Measurements from ENCODE around the gene CAMK2G.
"Not testable (repeated sequence)": the region's sequence is repeated elsewhere in the genome, so short reads cannot be mapped to it uniquely, and the experiment has no call there.

CAMK2G gene

DNA sequence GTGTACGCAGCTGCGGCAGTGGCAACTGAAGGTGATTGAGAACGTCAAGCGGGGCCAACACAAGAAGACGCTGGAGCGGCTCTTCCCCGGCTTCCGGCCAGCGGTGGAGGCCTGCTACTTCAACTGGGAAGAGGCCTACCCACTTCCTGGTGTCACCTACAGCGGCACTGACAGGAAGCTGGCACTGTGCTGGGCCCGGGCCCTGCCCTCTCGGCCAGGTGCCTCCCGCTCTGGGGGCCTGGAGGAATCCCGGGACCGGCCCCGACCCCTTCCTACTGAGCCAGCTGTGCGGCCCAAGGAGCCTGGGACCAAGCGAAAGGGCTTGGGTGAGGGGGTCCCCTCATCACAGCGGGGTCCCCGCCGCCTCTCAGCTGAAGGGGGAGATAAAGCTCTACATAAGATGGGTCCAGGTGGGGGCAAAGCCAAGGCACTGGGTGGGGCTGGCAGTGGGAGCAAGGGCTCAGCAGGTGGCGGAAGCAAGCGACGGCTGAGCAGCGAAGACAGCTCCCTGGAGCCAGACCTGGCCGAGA lies 82.4 kb downstream of the CAMK2G start:
- DNase-seq (ENCODE audit: low spot score): no peak

DNA sequence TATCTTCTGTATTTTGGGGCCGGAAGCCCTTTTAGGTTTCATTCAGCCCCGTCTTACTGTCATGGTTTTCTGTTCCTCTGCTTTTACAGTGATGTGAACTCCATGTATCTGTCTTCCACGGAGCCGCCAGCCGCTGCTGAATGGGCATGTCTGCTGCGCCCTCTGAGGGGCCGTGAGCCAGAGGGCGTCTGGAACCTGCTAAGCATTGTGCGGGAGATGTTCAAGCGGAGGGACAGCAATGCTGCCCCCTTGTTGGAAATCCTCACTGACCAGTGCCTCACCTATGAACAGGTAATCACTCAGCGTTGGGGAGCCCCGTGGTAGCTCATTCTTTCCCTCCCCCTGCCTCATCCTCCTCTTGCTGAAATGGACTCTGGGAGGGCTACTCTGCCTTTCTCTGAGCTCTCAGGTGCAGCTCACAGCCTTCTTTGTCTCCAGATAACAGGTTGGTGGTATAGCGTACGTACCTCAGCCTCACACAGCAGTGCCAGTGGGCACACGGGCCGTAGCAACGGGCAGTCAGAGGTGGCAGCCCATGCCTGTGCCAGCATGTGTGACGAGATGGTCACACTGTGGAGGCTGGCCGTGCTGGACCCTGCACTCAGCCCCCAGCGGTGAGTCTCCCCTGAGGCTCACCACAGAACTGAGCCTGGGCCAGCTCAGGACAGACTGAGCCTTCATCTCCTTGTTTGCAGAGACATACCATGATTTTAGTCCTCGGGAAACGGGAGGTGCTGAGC lies 83.3 kb downstream of the CAMK2G start:
- no peak for DNase-seq (ENCODE audit: low spot score)

DNA sequence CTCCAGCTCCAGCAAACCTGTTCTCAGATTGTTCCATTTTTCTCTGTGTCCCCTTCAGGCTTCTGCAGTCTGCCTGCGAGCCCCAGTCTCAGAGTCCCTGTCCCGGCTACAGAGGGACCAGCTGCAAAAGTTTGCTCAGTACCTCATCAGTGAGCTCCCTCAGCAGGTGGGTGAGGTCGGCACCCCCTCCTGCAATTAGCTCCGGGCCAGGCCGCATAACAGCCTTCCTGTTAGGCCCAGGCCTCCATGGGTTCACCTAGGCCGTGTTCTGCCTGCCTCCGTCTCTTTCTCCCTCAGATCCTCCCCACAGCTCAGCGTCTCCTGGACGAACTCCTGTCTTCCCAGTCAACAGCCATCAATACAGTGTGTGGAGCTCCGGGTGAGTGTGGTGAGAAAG lies 84.7 kb downstream of the CAMK2G start:
- no peak for DNase-seq (ENCODE audit: low spot score)

DNA sequence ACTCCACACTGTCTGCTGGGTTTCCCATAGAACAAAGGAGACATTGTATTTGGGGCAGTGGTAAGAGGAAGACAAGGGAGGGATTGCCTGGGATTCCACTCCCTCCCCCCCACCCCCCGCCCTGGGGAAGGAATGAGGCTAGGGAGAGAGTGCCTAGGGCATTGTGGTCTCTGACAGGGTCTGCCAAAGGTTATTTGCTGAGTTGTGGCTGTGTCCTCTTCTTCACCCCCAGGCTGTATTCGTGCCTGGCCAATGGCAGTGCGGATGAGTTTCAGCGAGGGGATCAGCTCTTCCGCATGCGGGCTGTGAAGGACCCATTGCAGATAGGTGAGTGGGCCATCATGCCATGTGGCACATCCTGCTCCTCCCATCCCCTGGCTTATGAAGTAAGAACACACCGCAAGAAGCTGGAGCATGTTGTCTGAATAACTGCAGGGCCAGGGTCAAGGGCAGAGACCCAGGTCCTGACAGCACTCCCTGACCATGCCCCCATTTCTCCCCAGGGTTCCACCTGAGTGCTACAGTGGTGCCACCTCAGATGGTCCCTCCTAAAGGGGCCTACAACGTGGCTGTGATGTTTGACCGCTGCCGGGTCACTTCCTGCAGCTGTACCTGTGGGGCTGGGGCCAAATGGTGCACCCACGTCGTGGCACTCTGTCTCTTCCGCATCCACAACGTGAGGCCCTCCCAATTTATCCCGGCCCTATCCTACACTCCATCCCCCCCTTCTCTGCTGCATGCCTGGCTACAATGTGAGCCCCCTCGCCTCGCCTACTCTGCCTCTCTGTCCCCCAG lies 85.3 kb downstream of the CAMK2G start:
- DNase-seq (ENCODE audit: low spot score): no peak

DNA sequence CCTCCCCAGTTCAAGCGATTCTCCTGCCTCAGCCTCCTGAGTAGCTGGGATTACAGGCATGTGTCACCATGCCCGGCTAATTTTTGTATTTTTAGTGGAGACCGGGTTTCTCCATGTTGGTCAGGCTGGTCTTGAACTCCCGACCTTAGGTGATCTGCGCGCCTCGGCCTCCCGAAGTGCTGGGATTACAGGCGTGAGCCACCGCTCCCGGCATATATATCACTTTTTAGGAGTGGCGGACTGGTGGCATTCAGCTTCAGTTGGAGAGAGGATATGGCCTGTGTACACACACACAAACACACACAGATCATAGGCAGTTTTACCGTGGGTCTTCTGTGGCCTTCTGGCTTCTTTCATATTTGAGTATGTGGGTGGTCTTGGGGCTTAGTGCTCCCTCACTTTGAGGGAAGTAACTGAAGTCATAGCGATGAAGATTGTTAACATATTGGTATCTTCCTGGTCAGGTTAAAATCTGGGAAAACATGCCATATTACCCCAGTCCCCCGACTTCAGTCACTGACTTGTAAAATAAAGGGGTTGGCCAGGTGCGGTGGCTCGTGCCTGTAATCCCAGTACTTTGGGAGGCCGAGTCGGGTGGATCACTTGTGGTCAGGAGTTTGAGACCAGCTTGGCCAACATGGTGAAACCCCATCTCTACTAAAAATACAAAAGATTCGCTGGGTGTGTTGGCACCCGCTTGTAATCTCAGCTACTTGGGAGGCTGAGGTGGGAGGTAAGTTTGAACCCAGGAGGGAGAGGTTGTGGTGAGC lies 87.1 kb downstream of the CAMK2G start:
- DNase-seq (ENCODE audit: low spot score): not testable (repeated sequence)

DNA sequence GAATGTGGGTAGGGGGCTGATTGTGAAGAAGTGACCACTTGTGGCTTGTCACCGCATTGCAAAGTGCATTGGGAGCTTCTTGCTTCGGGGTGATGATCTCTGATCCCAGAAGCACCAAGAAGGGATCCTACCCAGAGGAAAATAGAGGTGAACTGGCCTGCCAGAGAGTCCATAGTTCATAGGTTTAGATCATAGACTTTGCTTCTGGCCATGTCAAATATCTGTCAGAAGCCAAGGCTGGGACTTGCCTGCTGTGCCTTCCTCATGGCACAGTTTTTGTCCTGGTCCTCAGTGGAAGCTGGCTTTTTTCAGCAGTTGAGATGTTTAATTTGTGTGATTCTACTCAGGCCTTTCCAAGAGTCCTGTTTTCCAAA lies 87.9 kb downstream of the CAMK2G start:
- DNase-seq (ENCODE audit: low spot score): no peak

DNA sequence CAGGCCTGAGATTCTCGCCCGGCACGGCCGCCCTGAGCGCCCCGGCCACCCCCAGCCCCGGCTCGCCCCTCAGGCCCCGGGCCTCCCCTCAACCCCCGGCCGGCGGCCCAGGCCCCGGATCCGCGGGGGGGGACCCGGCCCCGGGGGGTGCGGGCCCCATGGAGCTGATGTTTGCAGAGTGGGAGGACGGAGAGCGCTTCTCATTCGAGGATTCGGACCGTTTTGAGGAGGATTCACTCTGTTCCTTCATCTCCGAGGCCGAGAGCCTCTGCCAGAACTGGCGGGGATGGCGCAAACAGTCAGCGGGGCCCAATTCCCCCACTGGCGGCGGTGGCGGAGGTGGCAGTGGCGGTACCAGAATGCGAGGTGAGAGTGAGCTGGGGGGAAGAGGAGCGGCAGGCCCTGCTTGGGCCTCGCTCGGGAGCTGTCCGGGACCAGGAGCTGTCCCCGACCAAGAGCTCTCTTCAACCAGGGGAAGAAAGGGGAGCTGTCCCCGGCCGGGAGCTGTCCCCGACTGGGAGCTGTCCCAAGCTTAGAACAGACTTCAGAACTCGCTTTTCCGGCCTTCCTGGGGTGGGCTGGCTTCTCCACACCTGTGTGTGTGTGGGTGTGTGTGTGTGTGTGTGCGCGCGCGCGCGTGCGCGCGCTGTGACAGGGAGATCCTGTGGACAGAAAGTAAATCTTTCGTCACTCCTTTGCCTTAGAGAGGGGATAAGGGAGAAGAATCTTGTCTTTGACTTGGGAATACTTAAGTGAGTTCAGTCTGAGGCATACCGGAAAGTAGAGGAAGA lies 88.4 kb downstream of the CAMK2G start:
- peak; percentile 41 for DNase-seq (ENCODE audit: low spot score)

DNA sequence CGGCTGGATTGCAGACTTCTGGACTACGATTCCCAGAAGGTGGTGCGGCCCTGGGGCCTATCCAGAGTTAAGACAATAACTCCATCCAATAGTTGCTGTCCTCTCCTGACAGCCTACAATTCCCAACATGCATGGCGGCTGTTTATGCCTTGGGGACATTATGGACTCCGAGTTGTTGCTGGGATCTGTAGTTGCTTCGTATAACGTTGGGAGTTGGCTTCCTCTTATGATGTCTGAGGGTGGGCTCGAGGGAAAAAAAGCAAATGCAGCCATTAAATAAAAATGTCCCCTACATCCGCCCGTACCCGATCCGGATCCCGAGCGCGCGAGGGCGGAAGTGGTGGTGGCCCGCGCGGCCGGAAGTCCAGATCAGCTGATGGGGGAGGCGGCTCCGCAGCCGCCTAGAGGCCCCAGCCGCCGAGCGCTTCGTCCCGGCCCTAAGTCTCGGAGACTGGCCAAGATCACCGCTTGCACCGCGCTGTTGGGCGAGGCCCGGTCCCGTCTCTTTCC lies 89.1 kb downstream of the CAMK2G start, which contains the start of gene ZSWIM8:
ZSWIM8 (plus strand) TSS at position 396 of the 510 bp plus-strand sequence. CDS start 273 bp downstream, outside the sequence.
- DNase-seq (ENCODE audit: low spot score): peak; percentile 89

DNA sequence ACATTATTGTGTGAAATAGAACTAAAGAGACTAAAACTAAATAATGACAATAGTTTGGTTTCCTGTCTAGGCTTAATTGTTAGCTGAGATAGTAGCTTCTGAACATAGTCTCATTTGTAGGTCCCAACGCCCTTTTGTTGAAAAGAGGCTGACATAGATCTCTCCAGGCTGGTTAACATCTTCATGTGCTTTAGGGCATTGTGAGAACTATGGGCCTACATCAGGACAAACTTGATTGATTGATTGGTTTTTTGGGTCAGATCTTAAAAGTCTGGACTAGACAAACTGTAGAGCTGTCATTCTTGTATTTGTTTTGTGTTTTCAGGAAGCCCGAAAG lies 91.6 kb downstream of the CAMK2G start:
- no peak for DNase-seq (ENCODE audit: low spot score)

DNA sequence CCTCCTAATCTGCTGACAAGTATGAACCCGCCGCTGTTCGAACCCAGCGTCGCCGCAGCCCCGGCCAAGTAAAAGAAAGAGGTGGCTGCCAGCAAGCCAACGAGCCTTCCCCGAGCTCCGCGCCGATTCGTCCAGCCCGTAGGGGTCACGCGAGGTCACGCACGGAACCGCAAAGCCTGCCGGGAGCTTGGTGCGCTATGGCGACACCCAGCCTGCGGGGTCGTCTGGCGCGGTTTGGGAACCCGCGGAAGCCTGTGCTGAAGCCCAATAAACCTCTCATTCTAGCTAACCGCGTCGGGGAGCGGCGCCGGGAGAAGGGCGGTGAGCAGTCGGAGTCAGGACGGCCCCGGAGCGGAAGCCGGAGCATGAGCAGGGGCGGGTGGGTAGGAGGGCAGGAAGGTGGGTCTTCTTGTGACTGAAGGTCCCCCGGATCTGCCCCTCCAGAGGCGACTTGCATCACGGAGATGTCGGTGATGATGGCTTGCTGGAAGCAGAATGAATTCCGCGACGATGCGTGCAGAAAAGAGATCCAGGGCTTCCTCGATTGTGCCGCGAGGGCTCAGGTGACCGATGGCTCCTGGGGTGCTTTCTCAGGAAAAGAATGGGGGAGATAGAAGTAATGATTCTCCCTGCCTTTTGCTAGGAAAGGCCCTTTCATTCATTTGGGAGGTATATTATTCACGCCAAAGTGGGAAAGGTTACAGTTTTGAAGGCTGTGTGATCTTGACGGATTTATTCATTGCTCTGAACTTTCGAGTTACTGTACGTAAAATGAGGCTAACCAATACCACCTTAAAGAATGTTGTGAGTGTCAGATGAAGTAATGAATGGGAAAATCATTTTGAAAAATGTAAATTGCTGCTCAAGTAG lies 92.2 kb downstream of the CAMK2G start, which contains the start of gene CHCHD1:
CHCHD1 (plus strand) TSS at position 170 of the 870 bp plus-strand sequence; CDS start at position 198, 28 bp downstream.
- peak; percentile 87 for DNase-seq (ENCODE audit: low spot score)

DNA sequence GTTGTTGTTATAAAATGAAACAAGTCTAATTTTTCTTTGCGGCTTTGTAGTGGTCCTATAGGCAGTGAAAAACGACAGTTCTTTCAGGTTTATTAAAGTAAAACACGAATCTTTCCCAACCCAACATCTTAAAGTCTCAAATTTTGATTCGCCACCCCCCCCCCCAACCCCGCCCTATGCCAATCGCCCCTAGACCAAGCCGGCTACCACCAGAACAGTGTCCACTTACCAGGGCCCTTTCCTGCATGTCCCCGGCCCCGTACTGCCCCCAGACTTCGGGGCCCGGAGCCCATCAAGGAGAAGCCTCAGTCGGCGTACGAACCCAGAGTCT lies 92.8 kb downstream of the CAMK2G start:
- DNase-seq (ENCODE audit: low spot score): no peak

DNA sequence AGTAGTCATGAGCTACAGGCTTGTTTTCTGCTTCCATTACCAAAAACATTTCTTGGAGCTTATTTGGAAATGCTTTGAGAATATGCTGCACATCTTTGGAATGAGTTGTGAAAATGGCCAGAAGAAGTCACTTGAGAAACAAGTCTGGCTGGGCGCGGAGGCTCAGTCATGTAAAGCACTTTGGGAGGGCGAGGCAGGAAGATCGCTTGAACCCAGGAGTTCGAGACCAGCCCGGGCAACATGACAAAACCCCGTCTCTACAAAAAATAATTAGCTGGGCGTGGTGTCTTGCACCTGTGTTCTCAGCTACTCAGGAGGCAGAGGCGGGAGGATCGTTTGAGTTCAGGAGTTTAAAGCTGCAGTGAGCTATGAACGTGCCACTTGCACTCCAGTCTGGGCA lies 93.4 kb downstream of the CAMK2G start:
- no peak for DNase-seq (ENCODE audit: low spot score)

DNA sequence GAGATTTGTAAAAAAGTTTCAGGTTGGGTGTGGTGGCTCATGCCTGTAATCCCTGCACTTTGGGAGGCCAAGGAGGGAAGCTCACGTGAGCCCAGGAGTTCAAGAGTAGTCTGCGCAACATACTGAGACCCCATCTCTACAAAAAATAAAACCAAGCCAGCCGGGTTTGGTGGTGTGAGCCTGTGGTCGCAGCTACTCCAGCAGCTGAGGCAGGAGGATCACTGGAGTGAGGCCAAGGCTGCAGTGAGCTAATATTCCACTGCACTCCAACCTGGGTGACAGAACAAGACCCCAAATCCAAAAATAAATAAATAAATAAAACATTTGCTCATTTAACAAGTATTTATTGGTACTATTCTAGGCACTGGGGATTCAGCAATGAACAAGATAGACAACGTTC lies 94.1 kb downstream of the CAMK2G start:
- DNase-seq (ENCODE audit: low spot score): no peak

DNA sequence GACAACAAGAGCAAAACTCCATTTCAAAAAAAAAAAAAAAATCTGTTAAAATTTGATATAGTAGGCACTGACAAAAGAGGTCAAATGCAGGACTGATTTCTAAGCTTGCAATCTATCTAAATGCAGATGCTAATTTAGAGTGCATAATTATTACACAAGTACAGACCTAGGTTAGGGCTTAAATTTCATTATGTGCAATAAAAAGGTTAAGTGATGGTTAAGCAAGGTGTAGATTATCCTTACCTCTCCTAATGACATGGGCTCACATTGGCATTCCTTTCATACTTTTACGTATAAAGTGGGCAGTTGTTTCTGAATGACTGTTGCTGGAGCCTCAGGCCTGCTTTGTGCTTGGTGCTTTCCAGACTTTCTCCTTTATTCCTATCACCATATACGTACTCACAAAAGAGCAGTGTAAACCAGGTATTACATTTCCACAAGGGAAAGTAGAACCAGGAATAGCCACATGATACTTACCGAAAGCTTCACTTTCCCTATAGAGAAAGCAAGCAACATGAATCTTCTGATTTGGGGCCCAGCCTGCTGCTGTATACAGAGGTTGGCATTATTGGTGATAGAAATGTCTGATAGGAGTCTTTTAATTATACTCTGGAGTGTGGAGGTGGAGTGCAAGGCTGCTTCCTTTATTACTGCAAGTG lies 94.7 kb downstream of the CAMK2G start:
- no peak for DNase-seq (ENCODE audit: low spot score)

DNA sequence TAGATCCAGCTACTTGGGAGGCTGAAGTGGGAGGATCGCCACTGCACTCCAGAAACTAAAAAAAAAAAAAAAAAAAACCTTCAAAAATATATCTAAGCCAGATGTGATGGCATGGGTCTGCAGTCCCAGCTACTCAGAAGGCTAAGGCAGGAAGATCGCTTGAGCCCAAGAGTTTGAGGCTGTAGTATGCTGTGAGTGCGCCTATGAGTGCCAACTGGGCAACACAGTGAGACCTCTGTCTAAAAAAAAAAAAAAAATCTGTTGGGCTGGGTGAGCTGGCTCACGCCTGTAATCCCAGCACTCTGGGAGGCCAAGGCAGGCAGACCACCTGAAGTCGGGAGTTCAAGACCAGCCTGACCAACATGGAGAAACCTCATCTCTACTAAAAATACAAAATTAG lies 95.3 kb downstream of the CAMK2G start:
- no peak for DNase-seq (ENCODE audit: low spot score)

DNA sequence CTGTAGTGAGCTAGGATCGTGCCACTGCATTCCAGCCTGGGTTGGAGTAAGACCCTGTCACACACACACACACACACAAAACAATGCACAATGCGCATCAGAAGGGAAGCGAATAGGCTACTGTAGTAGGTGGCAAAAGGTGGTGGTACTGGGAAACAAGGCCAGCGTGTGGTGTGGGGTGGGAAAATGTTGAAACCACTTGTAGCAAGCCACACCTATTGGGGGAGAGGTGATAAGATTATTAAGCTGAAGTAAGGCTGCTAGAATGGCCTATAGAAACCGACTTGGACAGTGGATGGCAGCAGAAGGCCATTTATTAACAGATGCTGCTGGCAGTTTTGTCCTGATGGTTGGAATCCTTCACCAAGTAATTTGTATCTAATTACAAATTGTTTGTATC lies 99.7 kb downstream of the CAMK2G start:
- DNase-seq (ENCODE audit: low spot score): peak; percentile 63

DNA sequence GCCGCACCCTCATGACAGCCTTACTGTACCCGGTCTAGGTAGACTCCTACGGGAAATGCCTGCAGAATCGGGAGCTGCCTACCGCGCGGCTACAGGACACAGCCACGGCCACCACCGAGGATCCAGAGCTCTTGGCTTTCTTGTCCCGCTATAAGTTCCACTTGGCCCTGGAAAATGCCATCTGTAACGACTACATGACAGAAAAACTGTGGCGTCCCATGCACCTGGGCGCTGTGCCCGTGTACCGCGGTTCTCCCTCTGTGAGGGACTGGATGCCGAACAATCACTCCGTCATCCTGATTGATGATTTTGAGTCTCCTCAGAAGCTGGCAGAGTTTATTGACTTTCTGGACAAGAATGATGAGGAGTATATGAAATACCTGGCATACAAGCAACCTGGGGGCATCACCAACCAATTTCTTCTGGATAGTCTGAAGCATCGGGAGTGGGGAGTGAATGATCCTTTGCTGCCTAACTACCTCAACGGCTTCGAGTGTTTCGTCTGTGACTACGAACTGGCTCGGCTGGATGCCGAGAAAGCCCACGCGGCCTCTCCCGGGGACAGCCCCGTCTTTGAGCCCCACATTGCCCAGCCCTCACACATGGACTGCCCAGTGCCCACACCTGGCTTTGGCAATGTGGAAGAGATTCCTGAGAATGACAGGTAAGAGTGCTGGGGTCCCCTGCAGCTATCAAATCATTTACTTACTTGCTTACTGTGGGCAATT lies 101.0 kb downstream of the CAMK2G start:
- no peak for DNase-seq (ENCODE audit: low spot score)

DNA sequence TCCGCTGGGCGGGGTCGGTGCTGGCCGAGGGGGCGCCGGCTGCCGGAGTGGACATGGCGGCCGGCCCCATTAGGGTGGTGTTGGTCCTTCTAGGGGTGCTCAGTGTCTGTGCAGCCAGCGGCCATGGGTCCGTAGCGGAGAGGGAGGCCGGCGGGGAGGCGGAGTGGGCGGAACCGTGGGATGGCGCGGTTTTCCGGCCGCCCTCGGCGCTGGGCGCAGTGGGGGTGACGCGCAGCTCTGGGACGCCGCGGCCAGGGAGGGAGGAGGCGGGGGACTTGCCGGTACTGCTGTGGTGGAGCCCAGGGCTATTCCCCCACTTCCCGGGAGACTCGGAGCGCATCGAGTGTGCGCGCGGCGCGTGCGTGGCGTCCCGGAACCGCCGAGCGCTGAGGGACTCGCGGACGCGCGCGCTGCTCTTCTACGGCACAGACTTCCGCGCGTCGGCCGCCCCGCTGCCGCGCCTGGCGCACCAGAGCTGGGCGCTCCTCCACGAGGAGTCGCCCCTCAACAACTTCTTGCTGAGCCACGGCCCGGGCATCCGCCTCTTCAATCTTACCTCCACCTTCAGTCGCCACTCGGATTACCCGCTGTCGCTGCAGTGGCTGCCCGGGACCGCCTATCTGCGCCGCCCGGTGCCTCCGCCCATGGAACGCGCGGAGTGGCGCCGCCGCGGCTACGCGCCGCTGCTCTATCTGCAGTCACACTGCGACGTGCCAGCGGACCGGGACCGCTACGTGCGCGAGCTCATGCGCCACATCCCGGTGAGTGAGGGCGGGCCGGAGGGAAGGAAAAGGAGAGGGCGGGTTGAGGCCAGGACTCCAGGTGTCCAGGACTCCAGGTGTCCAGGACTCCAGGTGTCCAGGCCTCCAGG lies 101.8 kb downstream of the CAMK2G start:
- peak; percentile 85 for DNase-seq (ENCODE audit: low spot score)

Data from CD4-positive, alpha-beta T cell treated with Interleukin-2 at 100 ng/mL for 4 hours (primary cell).